Keratinocyte (primary cell): ENCODE measurements around the gene CACUL1. TPM values are rescaled to one million over a fixed set of nuclear protein-coding genes. Genes with fewer than 3 reads are reported as not detected.

ENCODE experiments used
- DNase-seq: peaks from one replicate; pipeline ENCODE4 v3.0.0-alpha.2; 2011; ENCODE audit warnings: low read depth, missing footprints, low spot score
- FAIRE-seq: peaks from 2 replicates; lab custom pipeline; 2011; peaks lifted over from hg19 to GRCh38; lab: Jason Lieb, UNC
- H2AFZ ChIP-seq: 2 replicates; pipeline ENCODE4 v1.6.0; 2012; ENCODE audit warnings: low read length, control low read depth, inconsistent platforms; ENCODE audit not compliant: control insufficient read depth
- H3K27ac ChIP-seq: 2 replicates; pipeline ENCODE4 v1.5.1; 2011; ENCODE audit warnings: low read length; ENCODE audit not compliant: control insufficient read depth, insufficient read depth
- H3K27me3 ChIP-seq: 3 replicates; pipeline ENCODE4 v1.6.0; 2011; ENCODE audit warnings: low read length; ENCODE audit not compliant: control insufficient read depth, insufficient read depth; ENCODE audit errors: extremely low read depth
- H3K36me3 ChIP-seq, 2 experiments: 2 replicates in 1 of 2; 3 replicates in 1 of 2; pipeline ENCODE4 v1.5.1; 2011; ENCODE audit warnings: low read length in 2 of 2, mild to moderate bottlenecking in 1 of 2; ENCODE audit not compliant: control insufficient read depth in 2 of 2, insufficient read depth in 2 of 2; ENCODE audit errors: extremely low read depth in 1 of 2
- H3K4me1 ChIP-seq: 3 replicates; pipeline ENCODE4 v1.5.1; 2011; ENCODE audit warnings: low read length; ENCODE audit not compliant: control insufficient read depth, insufficient read depth; ENCODE audit errors: extremely low read depth
- H3K4me2 ChIP-seq: 3 replicates; pipeline ENCODE4 v1.6.0; 2011; ENCODE audit warnings: low read depth, low read length; ENCODE audit not compliant: control insufficient read depth, insufficient read depth; ENCODE audit errors: extremely low read depth
- H3K4me3 ChIP-seq, 3 experiments: fragments of 200-600 bp in 1 of 3; sonication (generic) in 1 of 3; 2 replicates in 2 of 3; 3 replicates in 1 of 3; pipeline ENCODE4 v1.5.1; 2011 to 2016; ENCODE audit warnings: low read length in 3 of 3, mild to moderate bottlenecking in 3 of 3, control low read depth in 2 of 3, inconsistent platforms in 1 of 3, low read depth in 1 of 3, mixed read lengths in 1 of 3, mixed run types in 1 of 3, moderate library complexity in 1 of 3; ENCODE audit not compliant: control insufficient read depth in 2 of 3, insufficient read depth in 2 of 3; ENCODE audit errors: extremely low read depth in 1 of 3
- H3K79me2 ChIP-seq: 2 replicates; pipeline ENCODE4 v1.6.0; 2012; ENCODE audit warnings: low read length; ENCODE audit not compliant: control insufficient read depth, insufficient read depth
- H3K9ac ChIP-seq: 3 replicates; pipeline ENCODE4 v1.6.0; 2011; ENCODE audit warnings: low read length; ENCODE audit not compliant: control insufficient read depth, insufficient read depth; ENCODE audit errors: extremely low read depth
- H3K9me1 ChIP-seq: 3 replicates; pipeline ENCODE4 v1.6.0; 2011; ENCODE audit warnings: low read length; ENCODE audit not compliant: control insufficient read depth, insufficient read depth; ENCODE audit errors: extremely low read depth
- H3K9me3 ChIP-seq: 2 replicates; pipeline ENCODE4 v1.5.1; 2012; ENCODE audit warnings: low read depth, low read length; ENCODE audit not compliant: control insufficient read depth
- H4K20me1 ChIP-seq: 3 replicates; pipeline ENCODE4 v1.6.0; 2011; ENCODE audit warnings: low read length; ENCODE audit not compliant: control insufficient read depth, insufficient read depth; ENCODE audit errors: extremely low read depth
- CTCF ChIP-seq, 3 experiments: IDR thresholded peaks in 1 of 3; conservative IDR thresholded peaks in 1 of 3; optimal IDR thresholded peaks in 1 of 3; 2 replicates in 2 of 3; 3 replicates in 1 of 3; pipeline versions ENCODE3 to v1.5.1; 2011; ENCODE audit warnings: low read length in 3 of 3, mild to moderate bottlenecking in 3 of 3, moderate library complexity in 2 of 3, control low read depth in 1 of 3, inconsistent platforms in 1 of 3; ENCODE audit not compliant: insufficient read depth in 2 of 3; ENCODE audit errors: extremely low read depth in 1 of 3
- EZH2 ChIP-seq: IDR thresholded peaks from one replicate; pipeline ENCODE4 v1.6.1; 2012; ENCODE audit warnings: inconsistent platforms, mild to moderate bottlenecking, low read length, moderate library complexity
- dilution Hi-C: fragments of 300-500 bp; cut with MboI; formaldehyde crosslinking; loops from one replicate; pipeline ENCODE4 v1.7.0; 2020; ENCODE audit warnings: low sequenced_read_pairs; ENCODE audit not compliant: extremely low pct_ligation_motif_present
- polyA plus RNA-seq, 5 experiments: library from polyadenylated mRNA; depleted of rRNA in 3 of 5; stranded (reverse) in 3 of 5; stranded (forward) in 1 of 5; unstranded in 1 of 5; fragments of >200 nt; gene quantifications; 1 replicate in 1 of 5; 2 replicates in 3 of 5; 3 replicates in 1 of 5; pipeline versions ENCODE4 v1.2.1 to v1.2.3, GENCODE V29; 2011 to 2012; ENCODE audit warnings: missing spikeins in 2 of 5, low read depth in 1 of 5, low replicate concordance in 1 of 5

The CACUL1 gene
- polyA plus RNA-seq, 1 donor (not counting 4 experiments of a cell fraction or from before 2014, with no cell fraction given) = 36.5 TPM

GRCh38 chr10:118712930-118713634 lies 41.7 kb downstream of the CACUL1 start:
- no peak for TF ChIP-seq EZH2
- peak in 2 of 3 experiments; percentile 33 to 38 for TF ChIP-seq CTCF (optimal IDR thresholded peaks at IDR 0.05 in 1 of 3, IDR thresholded peaks at IDR 0.05 in 1 of 3, conservative IDR thresholded peaks at IDR 0.05 in 1 of 3; ENCODE audit: extremely low read depth in 1 of 3, insufficient read depth in 2 of 3, low read length in 3 of 3)
- DNase-seq = no peak
- dilution Hi-C loops = loop anchor here (25.0 kb wide), 1 partner anchor 299 kb away; no protein-coding TSS in a partner anchor
- H3K4me2 ChIP-seq = no peak overlapping the region
- no peak for FAIRE-seq
- no peak overlapping the region for H3K4me3 ChIP-seq
- H2AFZ ChIP-seq = no peak overlapping the region
- no peaks in the 10 kb centered on the region for H3K9me3 ChIP-seq
- H4K20me1 ChIP-seq = no peaks in the 10 kb centered on the region
- peaks cover 0 to 7% of the 10 kb centered on the region in 2 experiments for H3K36me3 ChIP-seq
- H3K9ac ChIP-seq = no peak overlapping the region
- no peak overlapping the region for H3K27ac ChIP-seq
- H3K4me1 ChIP-seq = no peaks in the 10 kb centered on the region
- H3K79me2 ChIP-seq = peaks cover 37% of the 10 kb centered on the region
- H3K27me3 ChIP-seq = no peaks in the 10 kb centered on the region
- no peaks in the 10 kb centered on the region for H3K9me1 ChIP-seq

- Histone ChIP-seq H3K9ac (no peak overlapping the region), H3K4me1 (no peaks in the 10 kb centered on the region), H3K79me2 (peaks cover 31% of the 10 kb centered on the region), H3K9me3 (no peaks in the 10 kb centered on the region), H3K36me3 (peaks cover 0 to 5% of the 10 kb centered on the region in 2 experiments), H4K20me1 (no peaks in the 10 kb centered on the region), H3K4me2 (no peak overlapping the region), H3K27ac (no peak overlapping the region), H2AFZ (no peak overlapping the region), H3K4me3 (no peak overlapping the region), H3K9me1 (no peaks in the 10 kb centered on the region), H3K27me3 (no peaks in the 10 kb centered on the region)
- FAIRE-seq (no peak), DNase-seq (no peak)
- dilution Hi-C loops = loop anchor here (25.0 kb wide), 1 partner anchor 300 kb away; no protein-coding TSS in a partner anchor
- TF ChIP-seq CTCF (optimal IDR thresholded peaks at IDR 0.05 in 1 of 3, IDR thresholded peaks at IDR 0.05 in 1 of 3, conservative IDR thresholded peaks at IDR 0.05 in 1 of 3; ENCODE audit: extremely low read depth in 1 of 3, insufficient read depth in 2 of 3, low read length in 3 of 3) (no peak), EZH2 (no peak)
These were observed 42.7 kb downstream of the CACUL1 start for GRCh38 chr10:118712080-118712479.
